NCI-H146 (cell line): ENCODE data around the gene ADAMTSL3.
A peak's percentile ranks its signal among the peaks of the same experiment; 100 is the strongest.
"Not testable (repeated sequence)": the region's sequence is repeated elsewhere in the genome, so short reads cannot be mapped to it uniquely, and the experiment has no call there.

Experiments used
- DNase-seq: peaks from one replicate; lab custom pipeline; 2025; lab: John Stamatoyannopoulos, UW

The ADAMTSL3 gene

GRCh38 chr15:84034578-84035398 is 380.9 kb downstream of the ADAMTSL3 start:
- DNase-seq: no peak

GRCh38 chr15:84035399-84035766 is 381.5 kb downstream of the ADAMTSL3 start:
- no peak for DNase-seq

GRCh38 chr15:84037301-84037700 is 383.4 kb downstream of the ADAMTSL3 start:
- DNase-seq: no peak

- peak; percentile 41 for DNase-seq
Measured at GRCh38 chr15:84042434-84043056, 388.6 kb downstream of the ADAMTSL3 start.

GRCh38 chr15:84046064-84046637 is 392.2 kb downstream of the ADAMTSL3 start:
- DNase-seq: no peak

- DNase-seq: not testable (repeated sequence)
Measured at GRCh38 chr15:84049480-84049879, 395.6 kb downstream of the ADAMTSL3 start.

GRCh38 chr15:84050076-84050475 is 396.2 kb downstream of the ADAMTSL3 start:
- DNase-seq: no peak

GRCh38 chr15:84051146-84051545 is 397.2 kb downstream of the ADAMTSL3 start:
- not testable (repeated sequence) for DNase-seq

GRCh38 chr15:84054544-84054943 is 400.6 kb downstream of the ADAMTSL3 start:
- not testable (repeated sequence) for DNase-seq

- DNase-seq: no peak
Measured at GRCh38 chr15:84057714-84058331, 403.9 kb downstream of the ADAMTSL3 start.

- DNase-seq: not testable (repeated sequence)
Measured at GRCh38 chr15:84063674-84064073, 409.8 kb downstream of the ADAMTSL3 start.

- DNase-seq: not testable (repeated sequence)
Measured at GRCh38 chr15:84068674-84069073, 414.8 kb downstream of the ADAMTSL3 start.

GRCh38 chr15:84078038-84078437 is 424.1 kb downstream of the ADAMTSL3 start:
- DNase-seq: not testable (repeated sequence)

GRCh38 chr15:84079325-84079884 is 425.5 kb downstream of the ADAMTSL3 start:
- peak; percentile 68 for DNase-seq

- peak; percentile 79 for DNase-seq
Measured at GRCh38 chr15:84079885-84080777, 426.2 kb downstream of the ADAMTSL3 start.

GRCh38 chr15:84080778-84081084 is 426.8 kb downstream of the ADAMTSL3 start:
- DNase-seq: peak; percentile 27

GRCh38 chr15:84081391-84082168 is 427.7 kb downstream of the ADAMTSL3 start:
- DNase-seq: no peak

- DNase-seq: no peak
Measured at GRCh38 chr15:84082739-84083138, 428.8 kb downstream of the ADAMTSL3 start.

- DNase-seq: not testable (repeated sequence)
Measured at GRCh38 chr15:84086071-84086470, 432.1 kb downstream of the ADAMTSL3 start.
